K562 (cell line): ENCODE measurements around the gene PRMT7.

Source experiments
- IRF2 ChIP-seq: sonication (generic); formaldehyde crosslinking; IDR thresholded peaks from 2 replicates; pipeline ENCODE4 v1.8.1; 2022; ENCODE audit warnings: mild to moderate bottlenecking, missing genetic modification reagents
- PTBP1 ChIP-seq: fragments of 200-400 bp; formaldehyde crosslinking; IDR thresholded peaks from 2 replicates; pipeline ENCODE4 v1.6.1; 2017; ENCODE audit warnings: low read depth, low read length
- ZNF668 ChIP-seq: fragments of 250-450 bp; sonication (Bioruptor Pico); IDR thresholded peaks from 2 replicates; pipeline ENCODE4 v1.8.0; 2022; ENCODE audit warnings: mild to moderate bottlenecking, inconsistent platforms

DNA sequence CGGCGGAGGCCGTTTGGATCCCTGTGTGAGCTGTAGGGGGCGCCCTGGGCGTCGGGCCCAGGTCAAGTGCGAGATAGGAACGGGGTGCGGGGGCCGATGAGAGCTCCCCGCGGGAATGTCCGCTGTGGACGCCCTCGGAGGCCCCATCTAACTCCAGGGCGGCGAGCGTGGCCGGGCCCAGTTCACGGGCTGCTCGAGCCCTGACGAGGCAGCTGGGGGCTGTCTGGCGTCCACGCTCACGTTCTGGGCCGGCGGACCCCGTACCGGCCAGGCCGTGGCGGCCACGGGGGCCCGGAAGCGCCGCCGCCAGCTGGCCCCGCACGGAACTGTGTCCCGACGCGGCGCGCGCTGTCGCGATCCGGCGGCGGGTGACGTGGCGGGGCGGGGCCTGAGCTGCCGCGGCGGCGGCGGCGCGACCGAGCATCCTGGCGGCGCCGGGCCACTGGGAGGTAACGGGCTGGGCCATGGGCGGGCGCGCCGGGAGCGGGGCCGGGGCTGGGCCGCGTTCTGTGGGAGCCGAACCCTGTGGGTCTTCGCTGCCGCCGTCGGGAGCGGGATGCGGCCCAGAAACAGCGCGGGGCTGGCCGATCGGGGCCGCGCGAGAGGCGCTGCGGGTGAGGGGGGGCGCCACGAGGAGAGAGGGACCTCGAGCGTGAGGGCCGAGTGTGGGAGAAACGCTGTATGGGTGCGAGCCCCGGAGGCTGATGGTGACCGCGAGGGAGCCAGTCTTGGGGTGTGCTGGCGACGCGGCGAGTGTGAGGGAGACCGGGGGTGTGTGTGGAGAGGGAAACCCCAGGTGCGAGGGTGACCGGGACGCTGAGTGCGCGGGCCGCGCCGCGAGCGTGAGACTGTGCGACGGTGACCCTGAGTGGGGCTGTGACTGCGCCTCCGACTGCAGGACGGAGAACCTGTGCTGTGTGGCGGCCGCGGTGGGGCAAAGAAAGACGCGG, 46.4 kb upstream of the PRMT7 start, which contains the start of gene SLC7A6:
- 0 out of 2 replicates have a peak, but pooled peaks have one; percentile 26 for TF ChIP-seq PTBP1
- TF ChIP-seq IRF2 = no peak
- no peak for TF ChIP-seq ZNF668 (CRISPR knock-in tag)
